ENCODE data around the gene CLNK.

DNA sequence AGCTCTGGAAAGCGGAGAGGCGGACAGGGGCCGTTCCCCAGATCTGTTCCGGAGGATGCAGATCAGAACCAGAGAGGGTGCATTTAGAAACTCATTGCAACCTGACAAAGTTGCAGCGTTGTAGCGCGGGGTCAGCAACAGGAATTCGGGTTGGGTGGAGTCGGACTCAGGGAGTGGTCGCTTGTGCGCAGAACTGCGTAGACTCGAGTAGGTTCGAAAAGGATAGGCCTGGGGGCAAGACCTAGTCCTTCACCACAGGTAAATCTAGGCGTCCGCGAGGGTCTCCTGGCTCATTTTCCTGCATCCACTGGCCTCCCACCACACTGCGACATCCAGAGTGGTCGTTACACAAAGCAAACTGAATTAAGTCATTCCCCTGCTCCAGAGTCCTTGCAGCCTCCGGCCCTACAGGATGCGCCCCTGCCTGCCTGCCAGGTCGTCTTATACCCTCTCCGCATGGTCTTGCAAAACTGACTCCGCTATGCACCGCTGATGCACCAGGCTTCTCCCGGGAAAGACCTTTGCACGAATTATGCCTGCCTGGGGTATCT lies 222.6 kb downstream of the CLNK start:
- TF ChIP-seq POLR2A (IDR thresholded peaks at IDR 0.05) (no peak), POLR2AphosphoS5 (IDR thresholded peaks at IDR 0.05) (no peak), EP300 (IDR thresholded peaks at IDR 0.05; ENCODE audit: low read depth) (no peak)
- TF ChIP-seq, protein P1, sequence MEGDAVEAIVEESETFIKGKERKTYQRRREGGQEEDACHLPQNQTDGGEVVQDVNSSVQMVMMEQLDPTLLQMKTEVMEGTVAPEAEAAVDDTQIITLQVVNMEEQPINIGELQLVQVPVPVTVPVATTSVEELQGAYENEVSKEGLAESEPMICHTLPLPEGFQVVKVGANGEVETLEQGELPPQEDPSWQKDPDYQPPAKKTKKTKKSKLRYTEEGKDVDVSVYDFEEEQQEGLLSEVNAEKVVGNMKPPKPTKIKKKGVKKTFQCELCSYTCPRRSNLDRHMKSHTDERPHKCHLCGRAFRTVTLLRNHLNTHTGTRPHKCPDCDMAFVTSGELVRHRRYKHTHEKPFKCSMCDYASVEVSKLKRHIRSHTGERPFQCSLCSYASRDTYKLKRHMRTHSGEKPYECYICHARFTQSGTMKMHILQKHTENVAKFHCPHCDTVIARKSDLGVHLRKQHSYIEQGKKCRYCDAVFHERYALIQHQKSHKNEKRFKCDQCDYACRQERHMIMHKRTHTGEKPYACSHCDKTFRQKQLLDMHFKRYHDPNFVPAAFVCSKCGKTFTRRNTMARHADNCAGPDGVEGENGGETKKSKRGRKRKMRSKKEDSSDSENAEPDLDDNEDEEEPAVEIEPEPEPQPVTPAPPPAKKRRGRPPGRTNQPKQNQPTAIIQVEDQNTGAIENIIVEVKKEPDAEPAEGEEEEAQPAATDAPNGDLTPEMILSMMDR (IDR thresholded peaks at IDR 0.05): no peak

Data from transverse colon (tissue), 4 donors.